HG03439 (cell line): Measurements from ENCODE around the gene PPIL1.
"Not testable (repeated sequence)": the region's sequence is repeated elsewhere in the genome, so short reads cannot be mapped to it uniquely, and the experiment has no call there.

Experiments used
- ATAC-seq: cut with Tn5 transposase; IDR thresholded peaks from one replicate; pipeline ENCODE4 v1.9.1; 2021; ENCODE audit warnings: mild to moderate bottlenecking, moderate library complexity; ENCODE audit not compliant: unreplicated experiment

Gene PPIL1

GRCh38 chr6:36817176-36817817 is 57.3 kb downstream of the PPIL1 start:
- no peak for ATAC-seq

GRCh38 chr6:36815962-36816735 is 58.5 kb downstream of the PPIL1 start:
- ATAC-seq = no peak

GRCh38 chr6:36814249-36814648 is 60.4 kb downstream of the PPIL1 start:
- no peak for ATAC-seq

GRCh38 chr6:36813526-36813925 is 61.1 kb downstream of the PPIL1 start:
- no peak for ATAC-seq

- not testable (repeated sequence) for ATAC-seq
Observed at GRCh38 chr6:36813047-36813446, 61.6 kb downstream of the PPIL1 start.

- ATAC-seq = no peak
Observed at GRCh38 chr6:36809941-36810803, 64.4 kb downstream of the PPIL1 start.

- no peak for ATAC-seq
Observed at GRCh38 chr6:36809156-36809555, 65.4 kb downstream of the PPIL1 start.

GRCh38 chr6:36808634-36809033 is 66.0 kb downstream of the PPIL1 start:
- ATAC-seq = no peak

- ATAC-seq = no peak
Observed at GRCh38 chr6:36807750-36808149, 66.9 kb downstream of the PPIL1 start.

- ATAC-seq = no peak
Observed at GRCh38 chr6:36807143-36807542, 67.5 kb downstream of the PPIL1 start.

GRCh38 chr6:36805917-36806316 is 68.7 kb downstream of the PPIL1 start:
- no peak for ATAC-seq

GRCh38 chr6:36805096-36805797 is 69.4 kb downstream of the PPIL1 start:
- ATAC-seq = no peak
